Renal cortex interstitium (tissue), 11 donors: Measurements from ENCODE around the gene ZNF680. TPM values are rescaled to one million over a fixed set of nuclear protein-coding genes. Genes with fewer than 3 reads are reported as not detected.
A peak's percentile ranks its signal among the peaks of the same experiment; 100 is the strongest.

ENCODE experiments used
- DNase-seq, 11 donors: peaks; one replicate each; pipeline ENCODE4 v3.0.0-alpha.2; 2013; ENCODE audit warnings: low read depth in 9 of 11, low spot score in 4 of 11; ENCODE audit errors: extremely low read depth in 1 of 11
- polyA plus RNA-seq, 3 donors: library from polyadenylated mRNA; unstranded; fragments of 120-200 nt; gene quantifications; one replicate each; pipeline ENCODE4 v1.2.1, GENCODE V29; 2013; ENCODE audit not compliant: insufficient read length in 3 of 3

The ZNF680 gene
- polyA plus RNA-seq, 3 donors: 15.0 to 19.9 (median 16.2) TPM

GRCh38 chr7:64494912-64495461 lies 67.9 kb downstream of the ZNF680 start:
- DNase-seq: peak in 3 of 11 donors; percentile 2 to 3 (median 2)

DNA sequence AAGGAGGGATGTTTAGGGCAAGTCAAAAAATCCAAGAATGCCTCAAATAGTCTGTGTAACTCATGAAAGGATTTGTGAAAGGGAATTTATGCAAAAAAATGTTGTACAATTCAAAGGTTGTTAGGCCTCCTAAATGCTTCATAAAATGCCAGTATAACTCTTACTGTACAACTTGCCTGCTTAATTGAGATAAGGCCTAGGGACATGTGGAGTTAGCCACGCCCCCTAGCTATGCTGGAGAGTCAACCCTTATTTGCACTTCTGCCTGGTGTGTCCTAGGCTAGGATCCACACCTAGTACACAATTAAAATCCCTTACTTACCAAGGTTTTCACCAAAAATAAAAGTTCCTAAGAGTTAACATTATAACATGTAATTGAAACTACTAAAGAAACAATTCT lies 77.2 kb downstream of the ZNF680 start:
- DNase-seq: no peak

Other genes starting within 250 kb of the ZNF680 start
- 10 to 100 TPM; 16.0 to 33.3 (median 16.6) TPM for gene ZNF736, start 249.1 kb downstream of the ZNF680 start, polyA plus RNA-seq
- gene ZNF107, start 103.1 kb upstream of the ZNF680 start, polyA plus RNA-seq: 10 to 100 TPM in 2 of 3 donors, 1 to 10 TPM in 1; 8.9 to 10.5 (median 10.5) TPM
- gene ZNF138, start 231.4 kb upstream of the ZNF680 start, polyA plus RNA-seq: 10 to 100 TPM; 14.4 to 24.4 (median 19.8) TPM